HS-5 (cell line): Measurements from ENCODE around the gene TUSC1.
"Not testable (repeated sequence)": the region's sequence is repeated elsewhere in the genome, so short reads cannot be mapped to it uniquely, and the experiment has no call there.

Experiments used
- DNase-seq: peaks from one replicate; pipeline ENCODE4 v3.0.0-alpha.2; 2012; ENCODE audit warnings: low read depth

Gene TUSC1

GRCh38 chr9:25678147-25678666 is at the start of gene TUSC1:
TSS of gene TUSC1 (minus strand) at chr9:25678444. CDS start at chr9:25678312, 132 bp downstream.
- DNase-seq: peak; percentile 75

GRCh38 chr9:25726871-25727410 is 48.7 kb upstream of the TUSC1 start:
- DNase-seq: no peak

DNA sequence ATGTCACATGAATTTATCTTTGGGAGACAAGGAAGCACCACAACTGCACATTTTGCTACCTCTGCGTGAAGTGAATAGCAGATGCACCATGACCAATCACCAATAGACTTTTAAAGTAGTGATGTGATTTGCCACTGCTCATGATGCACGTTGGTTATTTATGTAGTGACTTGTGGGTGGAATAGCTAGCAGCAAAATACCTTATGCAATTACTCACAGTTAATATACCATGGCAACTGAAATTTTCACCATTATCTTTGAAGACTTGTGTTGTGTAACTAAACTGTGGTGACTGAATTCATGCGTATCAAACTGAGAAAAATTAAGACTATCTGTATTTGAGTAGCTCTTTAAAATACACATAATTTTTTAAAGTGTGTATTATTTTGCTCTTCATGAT is 46.2 kb upstream of the TUSC1 start:
- peak; percentile 40 for DNase-seq

DNA sequence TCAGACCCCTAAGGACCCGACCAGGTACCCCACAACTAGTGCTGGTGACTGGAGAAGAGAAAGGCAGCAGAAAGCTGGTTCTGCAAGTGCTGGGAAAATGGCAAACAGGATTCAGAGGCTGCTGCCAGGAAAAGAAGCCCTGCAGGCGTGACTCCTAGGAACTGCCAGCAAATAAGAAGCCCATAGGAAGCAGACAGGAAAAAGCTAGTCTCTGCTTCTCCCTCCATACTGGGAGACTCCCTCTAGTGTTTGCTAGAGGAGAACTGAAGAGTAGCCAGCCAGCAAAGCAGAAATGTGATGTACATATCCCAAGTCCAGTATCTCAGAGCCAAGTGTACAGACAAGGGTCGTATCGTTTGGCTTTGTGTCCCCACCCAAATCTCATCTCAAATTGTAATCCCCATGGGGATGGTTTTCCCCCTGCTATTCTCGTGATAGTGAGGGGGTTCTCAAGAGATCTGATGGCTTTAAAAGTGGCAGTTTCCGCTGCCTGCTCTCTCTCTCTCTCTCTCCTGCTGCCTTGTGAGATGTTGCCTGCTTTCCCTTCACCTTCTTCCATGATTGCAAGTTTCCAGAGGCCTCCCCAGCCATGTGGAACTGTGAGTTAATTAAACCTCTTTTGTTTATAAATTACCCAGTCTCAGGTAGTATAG is 38.1 kb upstream of the TUSC1 start:
- peak; percentile 20 for DNase-seq

GRCh38 chr9:25709941-25710340 is 31.7 kb upstream of the TUSC1 start:
- DNase-seq: no peak

- no peak for DNase-seq
These were observed 26.6 kb upstream of the TUSC1 start for GRCh38 chr9:25704800-25705199.

GRCh38 chr9:25703701-25704357 is 25.6 kb upstream of the TUSC1 start:
- no peak for DNase-seq

- no peak for DNase-seq
These were observed 24.3 kb upstream of the TUSC1 start for GRCh38 chr9:25702536-25702935.

DNA sequence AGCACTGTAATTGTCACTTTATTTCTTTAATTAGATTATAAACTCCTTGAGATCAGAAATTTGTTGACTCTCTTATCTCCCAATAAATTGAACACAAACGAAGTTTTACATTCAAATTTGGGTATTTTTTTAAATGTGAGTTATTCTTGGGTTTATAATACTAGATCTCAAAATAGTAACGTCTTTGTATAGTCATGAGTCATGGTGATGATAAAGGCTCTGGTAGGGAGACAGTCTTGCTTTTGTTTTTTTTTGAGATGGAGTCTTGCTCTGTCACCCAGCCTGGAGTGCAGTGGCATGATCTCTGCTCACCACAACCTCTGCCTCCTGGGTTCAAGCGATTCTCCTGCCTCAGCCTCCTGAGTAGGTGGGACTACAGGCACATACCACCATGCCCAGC is 22.7 kb upstream of the TUSC1 start:
- not testable (repeated sequence) for DNase-seq

GRCh38 chr9:25700430-25700829 is 22.2 kb upstream of the TUSC1 start:
- DNase-seq: no peak

DNA sequence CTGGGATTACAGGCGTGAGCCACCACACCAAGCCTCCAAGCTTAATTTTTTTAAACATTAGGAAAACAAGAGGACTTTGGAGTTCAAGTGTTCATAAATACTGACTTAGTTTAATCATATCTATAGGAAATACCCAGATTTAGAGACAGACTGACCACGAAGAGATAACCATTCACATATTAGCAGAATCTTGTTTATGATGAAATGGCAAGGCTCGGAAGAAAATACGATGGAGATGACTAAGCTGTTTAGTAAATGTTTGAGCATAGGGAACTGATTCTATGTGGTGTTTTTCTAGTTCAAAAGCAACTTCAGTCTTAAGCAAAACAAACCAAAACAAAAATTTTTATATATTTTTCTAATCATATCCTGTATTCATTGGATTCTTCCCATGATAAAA is 13.5 kb upstream of the TUSC1 start:
- no peak for DNase-seq

DNA sequence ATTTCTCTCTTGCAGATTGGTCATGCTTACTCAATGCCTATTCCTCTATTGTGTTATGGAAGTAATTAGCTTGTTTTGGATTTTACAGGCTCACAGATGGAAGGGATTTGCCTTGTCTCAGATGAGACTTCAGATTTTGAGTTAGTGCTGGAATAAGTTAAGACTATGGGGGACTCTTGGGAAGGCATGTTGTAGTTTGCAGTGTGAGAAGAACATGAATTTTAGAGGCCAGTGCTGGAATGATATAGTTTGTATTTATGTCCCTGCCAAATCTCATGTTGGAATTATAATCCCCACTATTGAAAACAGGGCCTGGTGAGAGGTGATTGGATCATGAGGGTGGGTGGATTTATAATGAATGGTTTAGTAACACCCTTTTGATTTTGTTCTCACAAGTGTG is 6.1 kb upstream of the TUSC1 start:
- DNase-seq: no peak

GRCh38 chr9:25681266-25681665 is 3.0 kb upstream of the TUSC1 start:
- DNase-seq: peak; percentile 63

GRCh38 chr9:25678846-25679360 is 659 bp upstream of the TUSC1 start:
- DNase-seq: peak; percentile 1

- DNase-seq: peak; percentile 46
These were observed 720 bp downstream of the TUSC1 start for GRCh38 chr9:25677301-25678146.

DNA sequence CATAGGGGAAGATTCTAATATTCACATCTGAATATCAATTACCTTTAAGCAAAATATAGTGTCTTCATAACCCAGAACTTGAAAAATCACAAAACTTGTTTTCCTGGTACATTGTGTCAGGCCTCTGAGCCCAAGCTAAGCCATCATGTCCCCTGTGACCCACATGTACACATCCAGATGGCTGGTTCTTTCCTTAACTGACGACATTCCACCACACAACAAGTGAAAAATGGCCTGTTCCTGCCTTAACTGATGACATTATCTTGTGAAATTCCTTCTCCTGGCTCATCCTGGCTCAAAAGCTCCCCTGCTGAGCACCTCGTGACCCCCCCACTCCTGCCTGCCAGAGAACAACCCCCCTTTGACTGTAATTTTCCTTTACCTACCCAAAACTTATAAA is 2.4 kb downstream of the TUSC1 start:
- DNase-seq: not testable (repeated sequence)

- no peak for DNase-seq
These were observed 19.7 kb downstream of the TUSC1 start for GRCh38 chr9:25658571-25658970.

DNA sequence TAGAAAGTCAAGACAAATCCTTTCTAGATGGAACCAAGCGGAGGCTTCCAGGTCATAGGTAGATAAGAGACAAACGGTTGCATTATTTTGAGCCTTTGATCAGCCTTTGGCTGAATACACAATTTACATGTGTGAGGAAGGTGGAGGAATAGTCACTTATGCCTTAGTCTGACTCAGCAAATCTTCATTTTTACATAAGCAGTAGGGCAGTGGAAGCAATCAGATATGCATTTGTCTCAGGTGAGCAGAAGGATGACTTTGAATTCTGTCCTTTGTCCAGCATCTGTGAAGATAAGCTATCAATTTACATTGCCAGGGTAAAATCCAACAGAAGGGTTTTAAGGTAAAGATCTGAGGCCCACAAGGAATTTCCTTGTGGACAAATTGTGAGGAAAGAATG is 23.8 kb downstream of the TUSC1 start:
- DNase-seq: no peak

GRCh38 chr9:25648116-25648515 is 30.1 kb downstream of the TUSC1 start:
- DNase-seq: no peak

DNA sequence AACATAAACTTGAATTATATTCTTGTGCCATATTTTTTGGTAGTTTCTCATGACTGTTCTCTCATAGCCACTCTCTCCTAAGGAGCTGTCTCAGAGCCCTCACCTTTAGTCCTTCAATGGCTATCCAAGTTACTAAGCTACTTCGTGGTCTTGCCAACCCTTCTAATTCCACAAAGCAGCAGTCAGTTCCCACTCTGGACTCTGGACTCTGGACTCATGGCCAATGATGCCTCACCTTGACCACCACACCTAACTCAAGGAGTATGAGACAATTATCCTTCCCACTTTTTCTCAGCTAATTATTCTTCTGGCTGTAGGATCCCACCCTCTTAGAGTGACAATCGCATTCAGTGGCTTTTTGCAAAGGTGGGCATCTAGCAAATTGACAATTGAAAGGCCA is 42.2 kb downstream of the TUSC1 start:
- no peak for DNase-seq

GRCh38 chr9:25629231-25629630 is 49.0 kb downstream of the TUSC1 start:
- DNase-seq: no peak
